ENCODE measurements around the gene MLLT6. TPM values are rescaled to one million over a fixed set of nuclear protein-coding genes. Genes with fewer than 3 reads are reported as not detected.

Gene MLLT6
- total and polyA plus RNA-seq, 2 of the 13 experiments (the other 11 are each of a cell fraction or from before 2014, with no cell fraction given), result 50.7 to 69.5 TPM

- TF ChIP-seq THYN1 (CRISPR knock-in tag; IDR thresholded peaks at IDR 0.05; ENCODE audit: borderline replicate concordance, low read depth), result no peak
- no peak for TF ChIP-seq BRF2 (CRISPR knock-in tag; IDR thresholded peaks at IDR 0.05)
- TF ChIP-seq KDM2A (CRISPR knock-in tag; IDR thresholded peaks at IDR 0.05; ENCODE audit: borderline replicate concordance, low read depth), result peak; percentile 2; the same call in 1 of the 2 replicates
- no peak for TF ChIP-seq BRD4 (CRISPR knock-in tag; IDR thresholded peaks at IDR 0.05)
- TF ChIP-seq ELK4 (CRISPR knock-in tag; IDR thresholded peaks at IDR 0.05; ENCODE audit: borderline replicate concordance), result no peak
- no peak for TF ChIP-seq MLLT10 (CRISPR knock-in tag; IDR thresholded peaks at IDR 0.05)
- no peak for TF ChIP-seq SRSF1 (optimal IDR thresholded peaks at IDR 0.05; ENCODE audit: low read depth, low read length)
- no peak for TF ChIP-seq ZMAT5 (CRISPR knock-in tag; IDR thresholded peaks at IDR 0.05; ENCODE audit: borderline replicate concordance, low read depth)
- no peak for TF ChIP-seq ZNF101 (CRISPR knock-in tag; IDR thresholded peaks at IDR 0.05; ENCODE audit: borderline replicate concordance, low read depth)
- TF ChIP-seq MBD4 (IDR thresholded peaks at IDR 0.05; ENCODE audit: borderline replicate concordance, low read length), result no peak
- no peak for TF ChIP-seq THAP9 (CRISPR knock-in tag; IDR thresholded peaks at IDR 0.05; ENCODE audit: borderline replicate concordance)
- TF ChIP-seq MLXIP (CRISPR knock-in tag; IDR thresholded peaks at IDR 0.05; ENCODE audit: borderline replicate concordance), result no peak
- TF ChIP-seq CTCF (CRISPR knock-in tag; IDR thresholded peaks at IDR 0.05), result peak; percentile 70
- no peak for TF ChIP-seq ZBTB42 (CRISPR knock-in tag; IDR thresholded peaks at IDR 0.05)
- no peak for TF ChIP-seq ZNF451 (CRISPR knock-in tag; IDR thresholded peaks at IDR 0.05)
- TF ChIP-seq FOSL2 (CRISPR knock-in tag; IDR thresholded peaks at IDR 0.05), result no peak
- TF ChIP-seq CENPT (CRISPR knock-in tag; IDR thresholded peaks at IDR 0.05; ENCODE audit: low read depth), result no peak
Measured at GRCh38 chr17:38733982-38734973, 29.2 kb downstream of the MLLT6 start (continued).

All from HepG2 (cell line).